ENCODE data around the gene PFDN4. TPM values are rescaled to one million over a fixed set of nuclear protein-coding genes. Genes with fewer than 3 reads are reported as not detected.

PFDN4 gene
- total and polyA plus RNA-seq, 8 donors: 16.7 to 65.6 (median 47.5) TPM

GRCh38 chr20:54189630-54190029 is 18.3 kb upstream of the PFDN4 start:
- H3K4me1 ChIP-seq: no peaks in the 10 kb centered on the region
- H3K27me3 ChIP-seq: peaks cover 0 to 20% of the 10 kb centered on the region in 2 donors
- H3K9me3 ChIP-seq: no peaks in the 10 kb centered on the region
- no peak for ATAC-seq
- no peak overlapping the region for H3K27ac ChIP-seq
- H3K4me3 ChIP-seq: no peak overlapping the region
- TF ChIP-seq, protein P1, sequence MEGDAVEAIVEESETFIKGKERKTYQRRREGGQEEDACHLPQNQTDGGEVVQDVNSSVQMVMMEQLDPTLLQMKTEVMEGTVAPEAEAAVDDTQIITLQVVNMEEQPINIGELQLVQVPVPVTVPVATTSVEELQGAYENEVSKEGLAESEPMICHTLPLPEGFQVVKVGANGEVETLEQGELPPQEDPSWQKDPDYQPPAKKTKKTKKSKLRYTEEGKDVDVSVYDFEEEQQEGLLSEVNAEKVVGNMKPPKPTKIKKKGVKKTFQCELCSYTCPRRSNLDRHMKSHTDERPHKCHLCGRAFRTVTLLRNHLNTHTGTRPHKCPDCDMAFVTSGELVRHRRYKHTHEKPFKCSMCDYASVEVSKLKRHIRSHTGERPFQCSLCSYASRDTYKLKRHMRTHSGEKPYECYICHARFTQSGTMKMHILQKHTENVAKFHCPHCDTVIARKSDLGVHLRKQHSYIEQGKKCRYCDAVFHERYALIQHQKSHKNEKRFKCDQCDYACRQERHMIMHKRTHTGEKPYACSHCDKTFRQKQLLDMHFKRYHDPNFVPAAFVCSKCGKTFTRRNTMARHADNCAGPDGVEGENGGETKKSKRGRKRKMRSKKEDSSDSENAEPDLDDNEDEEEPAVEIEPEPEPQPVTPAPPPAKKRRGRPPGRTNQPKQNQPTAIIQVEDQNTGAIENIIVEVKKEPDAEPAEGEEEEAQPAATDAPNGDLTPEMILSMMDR (IDR thresholded peaks at IDR 0.05): no peak
- no peaks in the 10 kb centered on the region for H3K36me3 ChIP-seq
- DNase-seq: no peak
- intact Hi-C loops (cut with DNase I): no loop called here

DNA sequence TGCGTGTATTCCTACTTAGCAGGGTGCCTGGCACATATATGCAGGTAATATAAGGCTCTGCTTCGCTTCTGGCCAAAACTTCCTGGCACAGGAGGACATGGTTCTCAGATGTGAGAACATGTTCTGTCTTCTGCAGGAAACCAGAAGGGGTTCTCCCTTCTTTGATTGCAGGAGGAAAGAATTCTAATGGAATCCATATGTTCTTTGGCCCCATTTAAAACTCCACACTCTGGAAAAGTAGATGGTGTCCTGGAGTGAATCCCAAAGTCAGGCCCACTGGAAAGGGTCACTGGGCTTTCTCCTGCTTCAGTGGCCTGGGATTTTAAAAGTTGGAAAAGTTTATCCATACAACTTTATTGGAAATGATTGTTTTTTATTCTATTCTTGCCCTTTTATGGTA is 17.7 kb upstream of the PFDN4 start:
- intact Hi-C loops (cut with DNase I): no loop called here
- Histone ChIP-seq H3K4me1 (no peaks in the 10 kb centered on the region), H3K9me3 (no peaks in the 10 kb centered on the region), H3K4me3 (no peak overlapping the region), H3K36me3 (no peaks in the 10 kb centered on the region), H3K27ac (no peak overlapping the region), H3K27me3 (peaks cover 0 to 14% of the 10 kb centered on the region in 2 donors)
- ATAC-seq (no peak), DNase-seq (no peak)
- TF ChIP-seq, protein P1 (IDR thresholded peaks at IDR 0.05): no peak

DNA sequence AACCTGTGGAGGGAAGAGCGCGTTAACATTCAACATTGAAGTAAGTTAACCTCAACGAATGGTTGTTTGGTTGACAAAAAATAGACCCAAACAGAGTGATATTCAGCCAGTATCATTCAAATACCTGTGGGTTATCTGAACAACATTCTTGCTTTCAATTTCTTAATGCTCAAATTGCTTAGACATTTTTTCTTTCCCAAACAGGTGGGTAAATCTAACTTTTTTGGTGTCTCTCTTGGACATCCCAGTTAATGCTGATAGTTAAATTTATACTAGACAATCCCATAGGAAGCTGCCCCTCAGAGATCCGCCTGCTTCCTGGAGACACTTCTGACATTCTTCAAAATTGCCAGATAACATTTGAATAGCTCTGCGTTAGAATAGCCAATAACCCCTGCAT is 14.1 kb upstream of the PFDN4 start:
- no peaks in the 10 kb centered on the region for H3K27me3 ChIP-seq
- H3K4me1 ChIP-seq: no peaks in the 10 kb centered on the region
- H3K4me3 ChIP-seq: no peak overlapping the region
- intact Hi-C loops (cut with DNase I): no loop called here
- ATAC-seq (no peak), DNase-seq (no peak)
- H3K36me3 ChIP-seq: no peaks in the 10 kb centered on the region
- H3K9me3 ChIP-seq: no peaks in the 10 kb centered on the region
- TF ChIP-seq, protein P1 (IDR thresholded peaks at IDR 0.05): no peak
- H3K27ac ChIP-seq: no peak overlapping the region

- intact Hi-C loops (cut with DNase I): loop anchor here in 1 of 2 donors (5.0 kb wide), 1 partner anchor 98 kb away; no protein-coding TSS in a partner anchor
- no peaks in the 10 kb centered on the region for H3K27me3 ChIP-seq
- no peak overlapping the region for H3K27ac ChIP-seq
- H3K9me3 ChIP-seq: no peaks in the 10 kb centered on the region
- TF ChIP-seq, protein P1 (IDR thresholded peaks at IDR 0.05): no peak
- no peak for ATAC-seq
- no peaks in the 10 kb centered on the region for H3K36me3 ChIP-seq
- H3K4me3 ChIP-seq: no peak overlapping the region
- no peak for DNase-seq
- no peaks in the 10 kb centered on the region for H3K4me1 ChIP-seq
Measured at GRCh38 chr20:54194724-54195438, 13.0 kb upstream of the PFDN4 start.

DNA sequence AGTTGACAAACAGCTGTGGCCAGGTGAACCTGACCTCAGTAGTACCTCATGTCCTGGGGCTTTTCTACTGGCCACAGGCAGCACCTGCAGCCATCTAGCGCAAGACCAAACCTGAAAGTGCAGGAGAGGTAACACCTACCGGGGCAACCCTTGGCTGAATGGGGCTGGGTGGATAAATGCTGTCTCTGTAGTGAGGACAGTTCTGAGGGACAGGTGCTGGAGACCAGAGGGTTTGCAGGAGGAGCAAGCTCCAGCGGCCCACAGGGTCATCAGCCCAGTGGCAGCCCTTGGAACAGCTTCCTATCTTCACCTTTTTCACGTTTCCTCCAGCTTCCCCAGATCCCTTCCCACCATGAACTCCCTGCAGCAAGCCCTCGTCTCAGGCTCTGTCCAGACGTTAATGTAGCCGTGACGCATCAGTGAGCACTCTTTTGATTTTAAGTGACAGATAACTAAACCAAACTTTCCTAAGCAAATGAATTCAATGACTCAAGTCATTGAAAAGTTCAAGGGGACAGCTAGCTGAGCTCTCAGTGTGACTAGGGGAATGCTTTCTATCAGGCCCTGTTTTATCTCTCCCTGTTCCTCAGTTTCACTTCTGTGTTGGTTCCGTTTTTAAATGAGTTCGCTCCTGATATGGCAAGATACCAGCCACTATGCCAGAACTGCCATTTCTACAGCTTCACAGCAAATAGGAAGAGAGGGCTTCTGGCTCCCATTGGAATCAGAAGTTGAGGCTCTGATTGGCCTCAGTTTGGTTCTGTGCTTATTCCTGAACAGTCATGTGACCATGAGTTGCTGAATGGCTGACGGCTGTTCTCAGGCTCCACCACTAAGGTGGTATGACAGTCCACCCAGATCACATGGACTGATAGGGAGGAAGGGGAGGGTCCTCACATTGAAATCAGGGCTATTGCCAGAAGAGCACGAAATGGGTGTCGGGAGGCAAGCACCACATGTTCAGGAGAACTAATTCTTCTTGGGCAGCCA is 12.1 kb upstream of the PFDN4 start:
- no peak overlapping the region for H3K4me3 ChIP-seq
- H3K36me3 ChIP-seq: no peaks in the 10 kb centered on the region
- no peaks in the 10 kb centered on the region for H3K27me3 ChIP-seq
- TF ChIP-seq, protein P1 (IDR thresholded peaks at IDR 0.05): no peak
- intact Hi-C loops (cut with DNase I): loop anchor here in 1 of 2 donors (5.0 kb wide), 1 partner anchor 98 kb away; no protein-coding TSS in a partner anchor
- no peak for DNase-seq
- no peak overlapping the region for H3K27ac ChIP-seq
- no peaks in the 10 kb centered on the region for H3K9me3 ChIP-seq
- ATAC-seq: no peak
- no peaks in the 10 kb centered on the region for H3K4me1 ChIP-seq
